T-cell (primary cell): ENCODE measurements around the gene HEY2. TPM values are rescaled to one million over a fixed set of nuclear protein-coding genes. Genes with fewer than 3 reads are reported as not detected.

Experiments used
- ATAC-seq, 4 experiments: fragments of 200-7000 bp in 3 of 4; fragments of 150-1000 bp in 1 of 4; cut with Tn5 transposase; replicated peaks in 1 of 4; 1 replicate in 3 of 4; 2 replicates in 1 of 4; pipeline ENCODE4 v1.10.0; 2021; ENCODE audit warnings: moderate library complexity in 3 of 4, mild to moderate bottlenecking in 2 of 4, moderate number of reproducible peaks in 1 of 4
- CTCF ChIA-PET, 2 donors: fragments of 300-600 bp; sonication (Branson Sonifier 250); formaldehyde crosslinking; loops; one replicate each; lab custom pipeline; 2022; ENCODE audit warnings: antibody characterized with exemption in 2 of 2; lab: Charles Lee
- POLR2A ChIA-PET, 2 donors: fragments of 300-600 bp; sonication (Branson Sonifier 250); formaldehyde crosslinking; loops; one replicate each; lab custom pipeline; 2022; ENCODE audit warnings: antibody characterized with exemption in 2 of 2; lab: Charles Lee
- DNase-seq, 35 experiments: peaks; one replicate each; pipeline versions ENCODE4 v3.0.0 to v3.0.0-alpha.2; 2013 to 2023
- H3K27ac ChIP-seq: one replicate; pipeline ENCODE4 v1.5.1; 2013; ENCODE audit warnings: low read length
- H3K27me3 ChIP-seq, 2 experiments: replicated peaks in 1 of 2; 1 replicate in 1 of 2; 2 replicates in 1 of 2; pipeline versions ENCODE4 v1.6.1 to v1.7.0; 2013; ENCODE audit warnings: low read length in 1 of 2, mixed read lengths in 1 of 2; ENCODE audit not compliant: control insufficient read depth in 2 of 2, insufficient read depth in 2 of 2; ENCODE audit errors: extremely low read depth in 1 of 2
- H3K36me3 ChIP-seq, 2 donors: 1 replicate in 1 of 2; 2 replicates in 1 of 2; pipeline versions ENCODE4 v1.6.1 to v1.7.0; 2013; ENCODE audit warnings: low read length in 1 of 2; ENCODE audit not compliant: control insufficient read depth in 2 of 2, insufficient read depth in 1 of 2; ENCODE audit errors: extremely low read depth in 1 of 2
- H3K4me1 ChIP-seq, 2 experiments: 1 replicate in 1 of 2; 2 replicates in 1 of 2; pipeline versions ENCODE4 v1.6.1 to v1.7.0; 2013; ENCODE audit warnings: low read length in 2 of 2, mixed read lengths in 1 of 2; ENCODE audit not compliant: insufficient read depth in 2 of 2, control insufficient read depth in 1 of 2; ENCODE audit errors: extremely low read depth in 1 of 2
- H3K4me3 ChIP-seq, 2 donors: 1 replicate in 1 of 2; 2 replicates in 1 of 2; pipeline versions ENCODE4 v1.5.1 to v1.7.0; 2013; ENCODE audit warnings: mild to moderate bottlenecking in 2 of 2, low read length in 1 of 2, moderate library complexity in 1 of 2; ENCODE audit not compliant: control insufficient read depth in 1 of 2; ENCODE audit errors: extremely low read depth in 1 of 2
- H3K9me3 ChIP-seq: 2 replicates; pipeline ENCODE4 v1.7.0; 2013
- H3K27ac Mint-ChIP-seq, 2 donors: one replicate each; pipeline ENCODE4 v1.8.0; 2020 to 2021; ENCODE audit warnings: mild to moderate bottlenecking in 2 of 2, mixed read lengths in 2 of 2
- H3K27me3 Mint-ChIP-seq, 2 donors: one replicate each; pipeline ENCODE4 v1.8.0; 2021 to 2022; ENCODE audit warnings: mixed read lengths in 2 of 2
- H3K36me3 Mint-ChIP-seq: one replicate; pipeline ENCODE4 v1.8.0; 2021; ENCODE audit warnings: mixed read lengths
- H3K4me1 Mint-ChIP-seq, 3 donors: one replicate each; pipeline ENCODE4 v1.8.0; 2020 to 2022; ENCODE audit warnings: mixed read lengths in 3 of 3, mild to moderate bottlenecking in 1 of 3
- H3K4me3 Mint-ChIP-seq, 3 donors: one replicate each; pipeline ENCODE4 v1.8.0; 2020 to 2022; ENCODE audit warnings: mild to moderate bottlenecking in 3 of 3, mixed read lengths in 3 of 3, moderate library complexity in 3 of 3
- H3K9me3 Mint-ChIP-seq, 3 donors: one replicate each; pipeline ENCODE4 v1.8.0; 2020 to 2022; ENCODE audit warnings: mixed read lengths in 3 of 3
- WGBS: methylation state at CpG from one replicate; pipeline ENCODE4 v1.1.5; 2013; ENCODE audit warnings: missing lambda C conversion rate; ENCODE audit not compliant: insufficient coverage; 5-methylcytosine and 5-hydroxymethylcytosine counted together
- total RNA-seq, 35 experiments: library from RNA in 6 of 35; stranded (reverse) in 6 of 35; fragments of 120-200 nt in 1 of 35; gene quantifications; one replicate each; pipeline versions ENCODE4 v1.2.1 to v1.2.4 and lab custom pipeline; 2013 to 2026

HEY2 gene
- total RNA-seq, 5 donors from 2014 or later (not counting 1 experiment from before 2014, with no cell fraction given): 0.16 to 0.32 (median 0.24) TPM; not detected in 1

DNA sequence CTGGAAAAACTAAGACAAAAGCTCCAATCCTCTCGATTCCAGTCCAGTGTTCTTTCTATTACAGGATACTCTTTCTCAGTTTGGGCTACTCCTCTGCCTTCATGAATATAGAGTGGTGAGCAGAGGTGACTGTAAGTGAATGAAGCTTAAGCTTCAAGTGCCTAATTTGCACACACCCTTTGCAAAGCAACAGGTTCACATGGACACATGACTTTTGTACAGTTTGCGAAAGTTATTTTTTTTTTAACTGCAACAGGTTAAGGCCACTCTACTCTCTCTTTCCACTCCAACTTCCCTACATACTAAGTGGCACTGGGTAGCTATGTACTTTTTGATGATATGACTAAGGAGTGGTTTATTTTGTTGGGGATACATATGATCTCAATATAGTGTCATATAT, 19.4 kb upstream of the HEY2 start:
- DNase-seq (no peak), ATAC-seq (no peak)
- CTCF ChIA-PET: interaction anchor here in 1 of 2 donors (0.5 kb wide), 1 partner anchor 428 kb away, joined by 4 read pairs; the partner anchor contains the start of gene HDDC2
- Mint-ChIP-seq H3K9me3 (no peaks in the 10 kb centered on the region), H3K27ac (no peak overlapping the region), H3K4me1 (no peaks in the 10 kb centered on the region), H3K27me3 (peaks cover 27 to 31% of the 10 kb centered on the region in 2 donors), H3K36me3 (no peaks in the 10 kb centered on the region), H3K4me3 (no peak overlapping the region)
- Histone ChIP-seq H3K36me3 (no peaks in the 10 kb centered on the region), H3K4me3 (no peak overlapping the region), H3K27ac (no peak overlapping the region), H3K27me3 (peaks cover 0 to under 1% of the 10 kb centered on the region in 2 experiments), H3K4me1 (no peaks in the 10 kb centered on the region), H3K9me3 (no peaks in the 10 kb centered on the region)
- POLR2A ChIA-PET: interaction anchor here in 1 of 2 donors (0.6 kb wide), 1 partner anchor 34 kb away, joined by 3 read pairs; no protein-coding TSS in a partner anchor
- WGBS: no CpG with 5 or more reads among the region's 2 CpGs

DNA sequence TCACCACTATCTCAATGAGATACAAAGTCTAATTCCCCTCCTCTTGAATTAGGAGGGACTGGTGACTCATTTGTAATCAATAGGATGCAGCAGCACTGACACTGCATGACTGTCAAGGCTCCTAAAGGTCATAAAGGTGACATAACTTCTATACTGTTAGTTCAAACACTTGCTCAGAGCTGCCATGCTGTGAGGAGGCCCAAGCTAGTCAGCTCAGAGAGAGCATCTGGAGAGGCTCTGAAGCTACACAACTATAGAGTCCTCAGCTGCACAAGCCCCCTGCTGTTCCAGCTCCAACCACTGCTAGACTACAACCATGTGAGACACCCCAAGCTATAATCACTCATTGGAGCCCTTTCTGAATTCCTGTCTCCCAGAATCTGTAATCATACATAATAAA, 17.0 kb upstream of the HEY2 start:
- Histone ChIP-seq H3K27me3 (no peaks in the 10 kb centered on the region), H3K4me3 (no peak overlapping the region), H3K4me1 (no peaks in the 10 kb centered on the region), H3K27ac (no peak overlapping the region), H3K36me3 (no peaks in the 10 kb centered on the region), H3K9me3 (no peaks in the 10 kb centered on the region)
- Mint-ChIP-seq H3K36me3 (no peaks in the 10 kb centered on the region), H3K27ac (no peak overlapping the region), H3K4me1 (no peaks in the 10 kb centered on the region), H3K4me3 (no peak overlapping the region), H3K9me3 (no peaks in the 10 kb centered on the region), H3K27me3 (peaks cover 38 to 39% of the 10 kb centered on the region in 2 donors)
- ATAC-seq: no peak
- ChIA-PET CTCF (interaction anchor here in 1 of 2 donors (0.6 kb wide), 1 partner anchor 420 kb away, joined by 3 read pairs; no protein-coding TSS in a partner anchor), POLR2A (no interaction called here)
- DNase-seq: no peak

- Mint-ChIP-seq H3K36me3 (no peaks in the 10 kb centered on the region), H3K9me3 (no peaks in the 10 kb centered on the region), H3K4me1 (no peaks in the 10 kb centered on the region), H3K27ac (no peak overlapping the region), H3K4me3 (no peak overlapping the region), H3K27me3 (peaks cover 43 to 45% of the 10 kb centered on the region in 2 donors)
- ATAC-seq (no peak), DNase-seq (no peak)
- Histone ChIP-seq H3K4me1 (no peaks in the 10 kb centered on the region), H3K27me3 (no peaks in the 10 kb centered on the region), H3K4me3 (no peak overlapping the region), H3K36me3 (no peaks in the 10 kb centered on the region), H3K9me3 (no peaks in the 10 kb centered on the region), H3K27ac (no peak overlapping the region)
- WGBS: no CpG with 5 or more reads among the region's 3 CpGs
- CTCF ChIA-PET: interaction anchor here in 1 of 2 donors (0.6 kb wide), 1 partner anchor 13 kb away, joined by 3 read pairs; no protein-coding TSS in a partner anchor
- POLR2A ChIA-PET: interaction anchor here in 1 of 2 donors (0.6 kb wide), 1 partner anchor 420 kb away, joined by 3 read pairs; no protein-coding TSS in a partner anchor
Observed at GRCh38 chr6:125733516-125734300, 15.7 kb upstream of the HEY2 start.

DNA sequence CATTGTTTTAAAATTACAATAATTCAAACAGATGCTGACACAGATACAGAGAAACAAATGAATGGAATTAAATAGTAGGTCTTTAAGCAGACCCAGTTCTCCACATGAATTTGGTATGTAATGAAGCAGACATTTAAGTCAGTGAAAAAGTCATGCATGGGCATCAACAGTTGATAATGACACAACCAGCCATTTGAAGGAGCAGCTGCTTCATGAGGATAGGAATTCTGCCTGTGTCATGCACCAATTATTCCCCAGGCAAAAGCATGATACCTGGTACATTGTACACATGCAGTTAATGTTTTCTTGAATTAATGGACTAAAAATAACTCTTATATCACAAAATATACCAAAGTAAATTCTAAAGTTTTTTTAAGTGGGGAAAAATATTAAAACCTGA, 11.2 kb upstream of the HEY2 start:
- no peak overlapping the region for H3K4me3 ChIP-seq
- Mint-ChIP-seq H3K4me1 (no peaks in the 10 kb centered on the region), H3K4me3 (no peak overlapping the region), H3K27ac (no peak overlapping the region), H3K27me3 (peaks cover 27 to 31% of the 10 kb centered on the region in 2 donors), H3K9me3 (no peaks in the 10 kb centered on the region), H3K36me3 (no peaks in the 10 kb centered on the region)
- H3K27ac ChIP-seq: no peak overlapping the region
- no peak for ATAC-seq
- ChIA-PET CTCF (no interaction called here), POLR2A (no interaction called here)
- no peaks in the 10 kb centered on the region for H3K4me1 ChIP-seq
- no peak for DNase-seq
- no peaks in the 10 kb centered on the region for H3K27me3 ChIP-seq
- no peaks in the 10 kb centered on the region for H3K9me3 ChIP-seq
- H3K36me3 ChIP-seq: no peaks in the 10 kb centered on the region

DNA sequence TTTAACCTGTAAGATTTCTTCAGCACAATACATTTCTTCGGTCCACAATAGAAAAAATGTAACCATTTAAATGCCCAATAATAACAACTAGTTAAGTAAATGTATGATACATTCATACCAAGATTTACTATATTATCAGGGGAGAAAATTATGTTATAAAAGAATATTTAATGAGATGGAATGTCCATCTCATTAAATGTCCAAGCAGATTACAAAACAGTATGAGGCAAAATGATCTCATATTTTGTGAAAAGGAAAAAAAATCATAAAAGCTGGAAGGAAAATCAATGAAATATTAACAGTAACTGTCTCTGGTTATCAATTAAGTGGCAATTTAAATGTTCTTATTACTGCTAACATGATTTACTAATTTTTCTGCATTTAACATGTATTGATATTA, 10.1 kb upstream of the HEY2 start:
- H3K36me3 ChIP-seq: no peaks in the 10 kb centered on the region
- no peak overlapping the region for H3K27ac ChIP-seq
- H3K4me3 ChIP-seq: no peak overlapping the region
- no peak overlapping the region for H3K27ac Mint-ChIP-seq
- WGBS: no CpG with 5 or more reads among the region's 1 CpG
- POLR2A ChIA-PET: interaction anchor here in 1 of 2 donors (0.7 kb wide), 1 partner anchor 18 kb away, joined by 3 read pairs; no protein-coding TSS in a partner anchor
- DNase-seq (no peak), ATAC-seq (no peak)
- no peaks in the 10 kb centered on the region for H3K4me1 Mint-ChIP-seq
- H3K4me3 Mint-ChIP-seq: no peak overlapping the region
- no peaks in the 10 kb centered on the region for H3K9me3 ChIP-seq
- H3K4me1 ChIP-seq: no peaks in the 10 kb centered on the region
- H3K9me3 Mint-ChIP-seq: no peaks in the 10 kb centered on the region
- no peaks in the 10 kb centered on the region for H3K27me3 ChIP-seq
- CTCF ChIA-PET: no interaction called here
- peaks cover 23 to 28% of the 10 kb centered on the region in 2 donors for H3K27me3 Mint-ChIP-seq
- no peaks in the 10 kb centered on the region for H3K36me3 Mint-ChIP-seq

GRCh38 chr6:125741336-125741735, 8.1 kb upstream of the HEY2 start:
- WGBS: no CpG with 5 or more reads among the region's 2 CpGs
- H3K36me3 Mint-ChIP-seq: no peaks in the 10 kb centered on the region
- no peaks in the 10 kb centered on the region for H3K9me3 ChIP-seq
- ATAC-seq (no peak), DNase-seq (no peak)
- ChIA-PET POLR2A (interaction anchor here in 1 of 2 donors (0.6 kb wide), 1 partner anchor 12 kb away, joined by 3 read pairs; no protein-coding TSS in a partner anchor), CTCF (interaction anchor here (0.6 to 1.2 kb wide), 4 partner anchors 12 to 430 kb away, joined by 3 to 4 read pairs (median 4); no protein-coding TSS in a partner anchor)
- no peak overlapping the region for H3K4me3 Mint-ChIP-seq
- peaks cover 0 to under 1% of the 10 kb centered on the region in 2 experiments for H3K4me1 ChIP-seq
- H3K27ac Mint-ChIP-seq: no peak overlapping the region
- H3K36me3 ChIP-seq: no peaks in the 10 kb centered on the region
- no peak overlapping the region for H3K4me3 ChIP-seq
- peaks cover 4 to 5% (median 5%) of the 10 kb centered on the region in 3 donors for H3K4me1 Mint-ChIP-seq
- H3K27ac ChIP-seq: no peak overlapping the region
- peaks cover 21 to 30% of the 10 kb centered on the region in 2 donors for H3K27me3 Mint-ChIP-seq
- H3K27me3 ChIP-seq: peaks cover 0 to 3% of the 10 kb centered on the region in 2 experiments
- no peaks in the 10 kb centered on the region for H3K9me3 Mint-ChIP-seq
